K562 (cell line): ENCODE data around the gene KCNIP2. TPM values are rescaled to one million over a fixed set of nuclear protein-coding genes. Genes with fewer than 3 reads are reported as not detected.

Experiments
- ATF7 ChIP-seq: fragments of 450-650 bp; IDR thresholded peaks from 2 replicates; pipeline ENCODE4 v1.7.1; 2014; ENCODE audit warnings: mild to moderate bottlenecking, moderate library complexity
- CAMTA2 ChIP-seq: fragments of 250-450 bp; sonication (Bioruptor Pico); conservative IDR thresholded peaks from 2 replicates; pipeline ENCODE4 v1.5.1; 2022
- CREM ChIP-seq: IDR thresholded peaks from 2 replicates; pipeline ENCODE4 v1.6.1; 2014; ENCODE audit warnings: antibody characterized with exemption, low read depth
- FIP1L1 ChIP-seq: fragments of 200-400 bp; formaldehyde crosslinking; IDR thresholded peaks from 2 replicates; pipeline ENCODE4 v1.6.1; 2018; ENCODE audit warnings: mild to moderate bottlenecking, low read depth, low read length; ENCODE audit not compliant: poor library complexity, severe bottlenecking
- FOXA1 ChIP-seq: fragments of 450-650 bp; IDR thresholded peaks from 2 replicates; pipeline ENCODE4 v1.6.1; 2016; ENCODE audit warnings: mild to moderate bottlenecking, borderline replicate concordance
- FOXM1 ChIP-seq, 2 experiments: fragments of 450-650 bp in 1 of 2; sonication (generic) in 1 of 2; formaldehyde crosslinking in 1 of 2; IDR thresholded peaks; 2 replicates each; pipeline versions ENCODE4 v1.6.1 to v1.9.0; 2017 to 2022; ENCODE audit warnings: low read depth in 2 of 2, mild to moderate bottlenecking in 2 of 2, missing genetic modification reagents in 1 of 2, moderate library complexity in 1 of 2
- HMGN3 ChIP-seq: IDR thresholded peaks from 2 replicates; pipeline ENCODE4 v1.6.1; 2011; ENCODE audit warnings: borderline replicate concordance, low read depth, mild to moderate bottlenecking, mixed read lengths, low read length; ENCODE audit not compliant: insufficient read length; ENCODE audit errors: extremely low read depth
- JUN ChIP-seq, 2 experiments: sonication (generic) in 1 of 2; formaldehyde crosslinking in 1 of 2; IDR thresholded peaks; 2 replicates each; pipeline versions ENCODE4 v1.6.1 to v1.8.0; 2012 to 2022; ENCODE audit warnings: borderline replicate concordance in 2 of 2, mild to moderate bottlenecking in 2 of 2, improper control_type of control experiment in 1 of 2, low read depth in 1 of 2, low read length in 1 of 2, missing genetic modification reagents in 1 of 2
- KDM4B ChIP-seq, 2 experiments: fragments of 450-650 bp in 1 of 2; sonication (generic) in 1 of 2; IDR thresholded peaks; 2 replicates each; pipeline ENCODE4 v1.6.1; 2016 to 2017; ENCODE audit warnings: borderline replicate concordance in 2 of 2, antibody characterized with exemption in 1 of 2, low read depth in 1 of 2, mild to moderate bottlenecking in 1 of 2
- LCOR ChIP-seq: sonication (generic); formaldehyde crosslinking; IDR thresholded peaks from 2 replicates; pipeline ENCODE4 v1.8.0; 2022; ENCODE audit warnings: mild to moderate bottlenecking, missing genetic modification reagents
- MIER1 ChIP-seq: fragments of 450-650 bp; IDR thresholded peaks from 2 replicates; pipeline ENCODE4 v1.6.1; 2016; ENCODE audit warnings: antibody characterized with exemption, mild to moderate bottlenecking, low read depth
- OTX1 ChIP-seq: fragments of 450-650 bp; formaldehyde crosslinking; IDR thresholded peaks from 2 replicates; pipeline ENCODE4 v1.4.0; 2022; ENCODE audit warnings: mild to moderate bottlenecking
- SAFB ChIP-seq: fragments of 200-400 bp; formaldehyde crosslinking; IDR thresholded peaks from 2 replicates; pipeline ENCODE4 v1.6.1; 2017; ENCODE audit warnings: low read depth, low read length, borderline replicate concordance
- ZNF121 ChIP-seq: sonication (generic); formaldehyde crosslinking; conservative IDR thresholded peaks from 2 replicates; pipeline ENCODE4 v1.8.0; 2022; ENCODE audit warnings: missing genetic modification reagents
- ZNF584 ChIP-seq: fragments of 200-800 bp; sonication (Bioruptor generic); IDR thresholded peaks from 2 replicates; pipeline ENCODE4 v1.6.1; 2016; ENCODE audit warnings: low read depth, mild to moderate bottlenecking, missing genetic modification characterization, missing compliant biosample characterization
- ZNF766 ChIP-seq: fragments of 200-800 bp; sonication (Bioruptor generic); conservative IDR thresholded peaks from 2 replicates; pipeline ENCODE4 v1.6.1; 2016; ENCODE audit warnings: missing genetic modification characterization, missing compliant biosample characterization
- polyA plus RNA-seq, 8 experiments: library from polyadenylated mRNA; depleted of rRNA in 4 of 8; stranded (reverse) in 5 of 8; unstranded in 3 of 8; fragments of >200 nt; fragmentation: Nextera tagmentation in 2 of 8; fragmentation: Illumina TruSeq in 1 of 8; extraction: Ambion mirVana in 2 of 8; extraction: Trizol in 1 of 8; gene quantifications; 2 replicates each; pipeline versions ENCODE4 v1.2.1 to v1.2.3, GENCODE V29; 2011 to 2014; ENCODE audit warnings: inconsistent platforms in 1 of 8, missing spikeins in 1 of 8
- total RNA-seq, 7 experiments: library from RNA; depleted of rRNA in 6 of 7; stranded (reverse); fragments of >200 nt in 6 of 7; fragmentation: Illumina TruSeq in 2 of 7; extraction: Trizol in 2 of 7; gene quantifications; 2 replicates each; pipeline versions ENCODE4 v1.2.1 to v1.2.3, GENCODE V29; 2011 to 2021; ENCODE audit warnings: low replicate concordance in 1 of 7
- TF ChIP-seq, protein P1 (sequence below): fragments of 250-450 bp; sonication (Bioruptor Pico); IDR thresholded peaks from 2 replicates; pipeline ENCODE4 v1.5.0; 2020; ENCODE audit warnings: mild to moderate bottlenecking
- TF ChIP-seq, protein P2 (sequence below), 2 experiments: fragments of 450-650 bp; conservative IDR thresholded peaks; 2 replicates each; pipeline ENCODE4 v1.6.1; 2017; ENCODE audit warnings: mild to moderate bottlenecking in 2 of 2, moderate library complexity in 2 of 2
- TF ChIP-seq, protein P3 (sequence below): sonication (generic); formaldehyde crosslinking; IDR thresholded peaks from 2 replicates; pipeline ENCODE4 v1.8.0; 2022; ENCODE audit warnings: mild to moderate bottlenecking, missing genetic modification reagents
- TF ChIP-seq, protein P4 (sequence below): sonication (generic); formaldehyde crosslinking; IDR thresholded peaks from 2 replicates; pipeline ENCODE4 v1.8.0; 2022; ENCODE audit warnings: mild to moderate bottlenecking, low read depth, missing genetic modification reagents

KCNIP2 gene
- total and polyA plus RNA-seq, 9 of the 15 experiments (the other 6 are each of a cell fraction or from before 2014, with no cell fraction given), result 2.5 to 7.6 (median 4.1) TPM

DNA sequence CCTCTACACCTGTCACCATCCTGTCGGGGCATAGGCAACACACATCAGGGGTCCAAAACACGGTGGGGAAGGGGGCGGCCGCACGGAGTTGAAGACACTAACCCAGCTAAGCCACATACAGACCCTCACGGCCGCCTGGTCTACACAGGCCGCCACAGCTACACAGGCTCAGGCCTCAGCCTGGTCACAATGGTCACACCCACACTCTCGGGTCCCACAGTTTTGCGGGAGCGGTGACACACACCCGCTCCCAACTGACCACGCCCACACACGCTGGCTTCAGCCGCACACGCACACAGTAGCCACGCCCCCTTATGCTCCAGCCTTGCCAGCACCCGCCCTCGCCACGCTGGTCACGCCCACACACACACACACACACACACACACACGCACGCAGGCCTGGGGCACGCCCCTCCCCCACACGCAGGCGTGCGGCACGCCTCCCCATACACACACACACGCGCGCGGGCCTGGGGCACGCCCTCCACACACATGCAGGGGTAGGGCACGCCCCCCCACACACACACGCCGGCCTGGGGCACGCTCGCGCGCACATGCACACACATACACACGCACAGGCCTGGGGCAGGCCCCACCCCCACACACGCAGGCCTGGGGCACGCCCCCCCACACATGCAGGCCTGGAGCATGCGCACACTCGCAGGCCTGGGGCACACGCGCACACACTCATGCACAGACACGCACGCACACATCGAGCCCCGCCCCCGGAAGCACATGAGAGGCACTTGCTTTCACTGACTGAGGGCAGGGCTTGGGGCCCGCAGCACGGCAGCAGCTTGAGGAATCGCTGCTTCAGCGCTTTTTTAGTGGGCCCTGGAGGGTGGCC lies 13.1 kb downstream of the KCNIP2 start (continued):
- TF ChIP-seq OTX1 (CRISPR knock-in tag), result 0 out of 2 replicates have a peak, but pooled peaks have one; percentile 71
- TF ChIP-seq ZNF121 (CRISPR knock-in tag), result no peak
- TF ChIP-seq CAMTA2 (CRISPR knock-in tag), result no peak
- peak; percentile 78; the same call in 1 of the 2 replicates for TF ChIP-seq SAFB
- TF ChIP-seq JUN (IDR thresholded peaks at IDR 0.05; ENCODE audit: borderline replicate concordance, low read depth, low read length), result peak; percentile 22; the same call in 1 of the 2 replicates
- no peak for TF ChIP-seq JUN (CRISPR knock-in tag; IDR thresholded peaks at IDR 0.05; ENCODE audit: borderline replicate concordance)
- TF ChIP-seq, protein P1, sequence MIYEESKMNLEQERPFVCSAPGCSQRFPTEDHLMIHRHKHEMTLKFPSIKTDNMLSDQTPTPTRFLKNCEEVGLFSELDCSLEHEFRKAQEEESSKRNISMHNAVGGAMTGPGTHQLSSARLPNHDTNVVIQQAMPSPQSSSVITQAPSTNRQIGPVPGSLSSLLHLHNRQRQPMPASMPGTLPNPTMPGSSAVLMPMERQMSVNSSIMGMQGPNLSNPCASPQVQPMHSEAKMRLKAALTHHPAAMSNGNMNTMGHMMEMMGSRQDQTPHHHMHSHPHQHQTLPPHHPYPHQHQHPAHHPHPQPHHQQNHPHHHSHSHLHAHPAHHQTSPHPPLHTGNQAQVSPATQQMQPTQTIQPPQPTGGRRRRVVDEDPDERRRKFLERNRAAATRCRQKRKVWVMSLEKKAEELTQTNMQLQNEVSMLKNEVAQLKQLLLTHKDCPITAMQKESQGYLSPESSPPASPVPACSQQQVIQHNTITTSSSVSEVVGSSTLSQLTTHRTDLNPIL (CRISPR knock-in tag), result no peak
- TF ChIP-seq CREM, result peak; percentile 72
- no peak for TF ChIP-seq ZNF584 (CRISPR knock-in tag)
- peak; percentile 47 for TF ChIP-seq FIP1L1
- TF ChIP-seq HMGN3, result peak; percentile 69
- TF ChIP-seq ATF7, result peak; percentile 81
- TF ChIP-seq MIER1, result no peak
- peak in 1 of 2 experiments; percentile 68; a peak in 1 of 4 replicates for TF ChIP-seq KDM4B (IDR thresholded peaks at IDR 0.05; ENCODE audit: borderline replicate concordance in 2 of 2, low read depth in 1 of 2)
- peak; percentile 86 for TF ChIP-seq ZNF766 (CRISPR knock-in tag)
- TF ChIP-seq, protein P2, sequence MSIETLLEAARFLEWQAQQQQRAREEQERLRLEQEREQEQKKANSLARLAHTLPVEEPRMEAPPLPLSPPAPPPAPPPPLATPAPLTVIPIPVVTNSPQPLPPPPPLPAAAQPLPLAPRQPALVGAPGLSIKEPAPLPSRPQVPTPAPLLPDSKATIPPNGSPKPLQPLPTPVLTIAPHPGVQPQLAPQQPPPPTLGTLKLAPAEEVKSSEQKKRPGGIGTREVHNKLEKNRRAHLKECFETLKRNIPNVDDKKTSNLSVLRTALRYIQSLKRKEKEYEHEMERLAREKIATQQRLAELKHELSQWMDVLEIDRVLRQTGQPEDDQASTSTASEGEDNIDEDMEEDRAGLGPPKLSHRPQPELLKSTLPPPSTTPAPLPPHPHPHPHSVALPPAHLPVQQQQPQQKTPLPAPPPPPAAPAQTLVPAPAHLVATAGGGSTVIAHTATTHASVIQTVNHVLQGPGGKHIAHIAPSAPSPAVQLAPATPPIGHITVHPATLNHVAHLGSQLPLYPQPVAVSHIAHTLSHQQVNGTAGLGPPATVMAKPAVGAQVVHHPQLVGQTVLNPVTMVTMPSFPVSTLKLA (conservative IDR thresholded peaks at IDR 0.05), result peak; percentile 98 to 99
- TF ChIP-seq, protein P3, sequence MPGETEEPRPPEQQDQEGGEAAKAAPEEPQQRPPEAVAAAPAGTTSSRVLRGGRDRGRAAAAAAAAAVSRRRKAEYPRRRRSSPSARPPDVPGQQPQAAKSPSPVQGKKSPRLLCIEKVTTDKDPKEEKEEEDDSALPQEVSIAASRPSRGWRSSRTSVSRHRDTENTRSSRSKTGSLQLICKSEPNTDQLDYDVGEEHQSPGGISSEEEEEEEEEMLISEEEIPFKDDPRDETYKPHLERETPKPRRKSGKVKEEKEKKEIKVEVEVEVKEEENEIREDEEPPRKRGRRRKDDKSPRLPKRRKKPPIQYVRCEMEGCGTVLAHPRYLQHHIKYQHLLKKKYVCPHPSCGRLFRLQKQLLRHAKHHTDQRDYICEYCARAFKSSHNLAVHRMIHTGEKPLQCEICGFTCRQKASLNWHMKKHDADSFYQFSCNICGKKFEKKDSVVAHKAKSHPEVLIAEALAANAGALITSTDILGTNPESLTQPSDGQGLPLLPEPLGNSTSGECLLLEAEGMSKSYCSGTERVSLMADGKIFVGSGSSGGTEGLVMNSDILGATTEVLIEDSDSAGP (CRISPR knock-in tag), result peak; percentile 80; the same call in 1 of the 2 replicates
- no peak for TF ChIP-seq FOXM1 (IDR thresholded peaks at IDR 0.05; ENCODE audit: low read depth)
- TF ChIP-seq FOXM1 (CRISPR knock-in tag; IDR thresholded peaks at IDR 0.05; ENCODE audit: low read depth), result 0 out of 2 replicates have a peak, but pooled peaks have one; percentile 68
- TF ChIP-seq LCOR, result 0 out of 2 replicates have a peak, but pooled peaks have one; percentile 16
- TF ChIP-seq FOXA1, result no peak
- TF ChIP-seq, protein P4, sequence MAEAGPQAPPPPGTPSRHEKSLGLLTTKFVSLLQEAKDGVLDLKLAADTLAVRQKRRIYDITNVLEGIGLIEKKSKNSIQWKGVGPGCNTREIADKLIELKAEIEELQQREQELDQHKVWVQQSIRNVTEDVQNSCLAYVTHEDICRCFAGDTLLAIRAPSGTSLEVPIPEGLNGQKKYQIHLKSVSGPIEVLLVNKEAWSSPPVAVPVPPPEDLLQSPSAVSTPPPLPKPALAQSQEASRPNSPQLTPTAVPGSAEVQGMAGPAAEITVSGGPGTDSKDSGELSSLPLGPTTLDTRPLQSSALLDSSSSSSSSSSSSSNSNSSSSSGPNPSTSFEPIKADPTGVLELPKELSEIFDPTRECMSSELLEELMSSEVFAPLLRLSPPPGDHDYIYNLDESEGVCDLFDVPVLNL (CRISPR knock-in tag), result peak; percentile 71; the same call in 1 of the 2 replicates
